Stimulated activated CD4-positive, alpha-beta T cell treated with anti-CD3 and anti-CD28 coated beads, Interleukin-12 subunit alpha, Interleukin-12 subunit beta, amount 100 ng/mL, for 48 hours (primary cell): ENCODE results near the gene KISS1.

Experiments used
- DNase-seq, 3 donors: peaks; one replicate each; pipeline ENCODE4 v3.0.0-alpha.2; 2020; ENCODE audit warnings: low read depth in 2 of 3, low spot score in 1 of 3

The KISS1 gene

DNA sequence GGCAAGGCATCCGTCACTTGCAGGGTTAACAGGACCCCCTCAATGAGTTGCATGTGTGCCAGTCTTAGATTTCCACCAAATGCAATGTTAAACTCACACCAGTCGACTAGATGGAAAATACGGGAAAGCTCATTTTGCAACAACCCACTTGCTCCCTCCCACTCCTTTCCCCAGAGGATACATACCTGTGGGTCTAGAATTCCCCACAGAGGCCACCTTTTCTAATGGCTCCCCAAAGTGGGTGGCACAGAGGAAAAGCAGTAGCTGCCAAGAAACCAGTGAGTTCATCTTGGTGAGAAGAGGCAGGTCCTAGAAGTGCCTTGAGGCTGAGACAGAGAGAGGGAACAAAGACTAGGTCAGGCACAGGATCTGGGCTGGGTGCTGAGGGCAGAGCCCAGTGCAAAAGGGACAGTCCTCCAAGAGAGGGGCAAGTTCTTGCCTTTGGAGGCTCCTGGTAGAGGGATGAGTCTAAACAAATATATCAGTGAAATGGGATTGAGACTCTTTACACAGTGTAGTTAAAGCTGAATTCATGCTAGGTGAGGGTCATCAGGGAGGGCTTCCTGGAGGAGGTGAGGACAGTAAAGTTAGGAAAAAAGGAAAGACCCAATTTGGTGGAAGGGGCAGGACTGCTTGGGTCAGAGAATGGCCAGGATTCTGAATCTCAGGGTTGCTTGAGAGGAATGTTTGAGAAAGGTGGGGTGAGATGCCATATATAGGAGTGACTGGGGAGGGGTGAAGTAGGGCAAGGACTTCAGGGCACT, 3.5 kb downstream of the KISS1 start:
- no peak for DNase-seq

GRCh38 chr1:204192046-204192445, 4.2 kb downstream of the KISS1 start:
- DNase-seq, result no peak

DNA sequence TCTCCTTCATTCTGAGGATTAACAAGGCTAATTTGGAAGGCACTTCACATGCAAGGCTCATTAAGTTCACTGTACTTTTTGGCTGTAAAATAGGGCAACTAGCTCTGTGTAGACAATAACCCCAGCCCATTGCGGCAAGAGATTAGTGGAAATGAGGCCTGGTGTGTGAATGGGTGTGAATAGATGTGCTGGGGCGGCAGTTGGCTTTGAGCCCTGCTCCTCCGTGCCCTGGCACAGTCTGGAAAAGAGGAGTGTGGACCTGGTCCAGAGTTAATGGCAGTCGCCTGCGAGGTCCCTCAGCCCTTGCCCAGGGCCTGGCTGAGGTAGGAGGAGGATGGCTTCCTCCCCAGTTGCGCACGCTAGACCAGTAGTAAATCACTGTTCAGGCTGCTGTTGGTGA, 4.8 kb downstream of the KISS1 start:
- DNase-seq, result no peak

- no peak for DNase-seq
These were observed 5.8 kb downstream of the KISS1 start for GRCh38 chr1:204190212-204191211.

- no peak for DNase-seq
These were observed 7.2 kb downstream of the KISS1 start for GRCh38 chr1:204188959-204189639.

- DNase-seq, result no peak
These were observed 9.7 kb downstream of the KISS1 start for GRCh38 chr1:204186597-204186996.

- no peak for DNase-seq
These were observed 15.2 kb downstream of the KISS1 start for GRCh38 chr1:204181116-204181515.

GRCh38 chr1:204180133-204180532, 16.2 kb downstream of the KISS1 start:
- no peak for DNase-seq

DNA sequence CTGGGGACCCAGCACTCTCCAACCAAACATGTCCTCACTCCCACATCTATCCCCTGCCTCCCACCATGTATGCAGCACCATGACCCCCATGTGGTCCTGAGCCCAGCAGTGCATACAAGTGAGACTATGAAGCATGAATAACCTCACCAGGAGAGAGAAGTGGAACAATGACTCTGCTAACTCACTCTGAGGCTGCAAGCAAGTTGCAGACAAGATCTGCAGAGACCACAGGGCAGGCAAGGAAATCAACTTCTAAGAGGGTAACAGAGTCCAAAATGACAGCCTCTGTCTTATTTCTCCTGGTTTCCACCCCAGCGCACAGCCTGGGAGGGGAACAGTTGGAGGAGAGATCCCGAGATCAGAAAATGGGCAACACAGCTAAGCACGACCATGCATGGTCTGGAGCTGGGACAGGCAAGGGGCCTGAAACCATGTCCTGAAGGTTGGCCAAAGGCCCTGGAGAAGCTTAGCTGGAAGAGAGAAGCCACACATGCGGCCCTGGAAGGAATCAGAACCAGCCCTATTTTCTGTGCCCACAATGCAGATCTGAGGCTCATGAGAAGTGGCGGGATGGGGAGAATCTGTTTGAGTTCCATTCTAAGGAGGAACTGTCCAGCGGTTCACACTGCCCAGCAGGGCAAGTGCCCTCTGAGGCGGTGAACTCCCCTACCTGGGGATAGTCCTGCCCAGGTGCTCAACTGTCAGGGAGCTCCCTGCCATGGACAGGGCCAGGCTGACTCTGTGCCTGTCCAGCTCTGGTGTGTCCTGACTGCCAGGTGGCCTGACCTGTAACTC, 17.6 kb downstream of the KISS1 start:
- no peak for DNase-seq

DNA sequence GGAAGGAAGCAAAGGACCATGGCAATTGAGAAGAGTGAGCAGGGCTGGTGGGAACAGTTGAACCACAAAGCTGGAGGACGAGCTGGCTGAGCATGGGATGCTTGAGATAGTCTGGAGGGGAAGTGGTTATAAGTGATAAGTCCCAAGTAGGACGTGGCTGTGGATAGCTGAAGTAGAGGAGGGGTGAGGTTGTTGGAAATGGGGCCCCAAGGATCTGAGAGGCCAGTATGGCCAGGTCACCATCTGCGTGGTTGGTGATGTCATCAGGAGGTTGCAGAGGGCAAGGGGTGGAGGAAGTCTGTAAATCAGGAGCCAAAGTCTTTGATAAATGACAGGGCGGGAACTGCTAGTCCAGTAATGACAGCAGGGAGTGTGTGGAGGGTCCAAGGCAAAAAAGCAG, 19.2 kb downstream of the KISS1 start:
- DNase-seq, result no peak

- DNase-seq, result no peak
These were observed 20.2 kb downstream of the KISS1 start for GRCh38 chr1:204176049-204176448.

- no peak for DNase-seq
These were observed 21.3 kb downstream of the KISS1 start for GRCh38 chr1:204174958-204175357.

GRCh38 chr1:204172404-204173029, 23.8 kb downstream of the KISS1 start:
- DNase-seq, result no peak

DNA sequence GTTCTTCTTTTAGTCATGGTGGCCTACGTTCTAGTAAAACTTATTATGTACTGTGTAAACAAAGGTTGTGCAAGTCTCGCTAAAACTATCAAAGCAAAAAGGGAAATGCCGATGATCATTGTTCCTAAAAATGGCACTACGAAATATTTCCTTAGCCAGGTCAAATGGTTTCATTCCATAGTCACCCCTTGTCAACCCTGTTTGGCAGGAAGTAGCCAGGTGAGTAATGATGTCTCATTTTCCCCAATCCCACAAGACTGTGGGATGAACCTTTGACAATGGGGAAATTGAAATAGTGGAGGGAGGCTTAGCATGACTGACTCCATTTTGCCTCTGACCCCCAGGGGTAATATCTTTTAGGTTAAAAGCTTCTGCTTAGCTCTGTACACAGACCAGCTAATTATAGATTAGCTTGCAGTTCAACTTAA, 24.5 kb downstream of the KISS1 start:
- no peak for DNase-seq

DNA sequence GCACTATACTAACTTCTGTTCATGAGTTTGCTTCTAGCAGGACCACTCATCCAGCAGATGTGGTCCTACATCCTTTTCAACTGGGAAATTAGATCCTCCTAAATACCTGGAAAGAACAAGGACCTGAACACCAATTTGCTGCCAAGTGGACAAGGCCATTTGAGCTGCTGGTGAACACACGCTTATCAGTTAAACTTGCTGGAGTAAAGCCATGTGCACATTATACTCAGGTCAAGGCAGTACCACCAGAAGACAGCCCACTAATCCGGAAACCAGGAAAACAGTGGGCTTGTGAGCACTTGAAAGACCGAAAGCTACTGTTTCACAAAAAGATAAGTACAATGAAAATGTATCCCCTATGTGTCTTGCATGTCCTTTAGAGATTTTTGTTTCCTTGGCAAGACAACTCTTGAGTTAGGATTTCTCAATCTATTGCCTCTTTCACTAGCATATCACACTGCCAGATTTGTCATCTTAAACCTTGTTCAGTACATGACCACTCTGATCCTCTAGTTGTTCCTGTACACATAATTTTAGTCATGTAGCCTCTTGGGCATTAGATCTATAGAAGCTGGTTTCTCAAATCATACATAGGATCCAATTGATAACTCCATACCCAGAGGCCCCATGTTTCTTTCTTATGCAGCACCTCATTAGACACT, 25.7 kb downstream of the KISS1 start:
- DNase-seq, result no peak

DNA sequence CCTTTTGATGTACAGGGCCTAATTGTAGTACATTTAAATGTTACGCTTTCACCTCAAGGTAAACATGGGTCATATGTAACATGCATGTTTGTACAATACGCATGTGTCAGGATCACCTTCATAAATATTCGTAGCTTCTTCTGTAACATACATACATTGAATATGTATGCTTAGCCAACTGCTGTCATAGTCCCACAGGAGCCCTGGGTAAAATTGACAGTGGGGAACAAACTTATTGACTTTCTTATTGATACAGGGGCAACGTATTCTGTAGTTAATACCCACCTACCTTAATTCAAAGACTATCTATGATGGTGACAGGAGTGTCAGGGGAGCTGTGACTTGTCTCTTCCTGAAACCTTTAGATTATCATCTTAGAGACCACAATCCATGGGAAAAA, 26.4 kb downstream of the KISS1 start:
- DNase-seq, result no peak

DNA sequence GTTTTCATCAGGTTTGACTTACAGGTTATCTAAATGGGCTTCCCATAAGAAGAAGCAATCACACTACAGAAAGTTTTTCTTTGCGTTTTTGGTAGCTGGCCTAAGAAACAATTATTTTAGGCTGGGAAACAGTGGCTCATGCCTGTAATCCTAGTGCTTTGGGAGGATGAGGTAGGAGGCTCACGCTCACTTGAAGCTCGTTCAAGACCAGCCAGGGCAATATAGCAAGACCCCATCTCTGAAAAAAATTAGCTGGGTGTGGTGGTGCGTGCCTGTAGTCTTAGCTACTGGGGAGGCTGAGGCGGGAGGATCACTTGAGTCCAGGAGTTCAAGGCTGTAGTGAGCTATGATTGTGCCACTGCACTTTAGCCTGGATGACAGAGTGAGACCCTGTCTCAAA, 28.6 kb downstream of the KISS1 start:
- no peak for DNase-seq

GRCh38 chr1:204166219-204166618, 30.1 kb downstream of the KISS1 start, which contains the start of gene REN:
TSS of gene REN (minus strand) at chr1:204166337. CDS start at chr1:204166293, 44 bp downstream.
- no peak for DNase-seq

- DNase-seq, result peak; percentile 63 to 83 (median 69)
These were observed 33.7 kb downstream of the KISS1 start for GRCh38 chr1:204162494-204163074.
